ENCODE measurements around the gene TGM2.

The TGM2 gene

GRCh38 chr20:38197619-38198018, 32.5 kb upstream of the TGM2 start:
- TF ChIP-seq, protein P1, sequence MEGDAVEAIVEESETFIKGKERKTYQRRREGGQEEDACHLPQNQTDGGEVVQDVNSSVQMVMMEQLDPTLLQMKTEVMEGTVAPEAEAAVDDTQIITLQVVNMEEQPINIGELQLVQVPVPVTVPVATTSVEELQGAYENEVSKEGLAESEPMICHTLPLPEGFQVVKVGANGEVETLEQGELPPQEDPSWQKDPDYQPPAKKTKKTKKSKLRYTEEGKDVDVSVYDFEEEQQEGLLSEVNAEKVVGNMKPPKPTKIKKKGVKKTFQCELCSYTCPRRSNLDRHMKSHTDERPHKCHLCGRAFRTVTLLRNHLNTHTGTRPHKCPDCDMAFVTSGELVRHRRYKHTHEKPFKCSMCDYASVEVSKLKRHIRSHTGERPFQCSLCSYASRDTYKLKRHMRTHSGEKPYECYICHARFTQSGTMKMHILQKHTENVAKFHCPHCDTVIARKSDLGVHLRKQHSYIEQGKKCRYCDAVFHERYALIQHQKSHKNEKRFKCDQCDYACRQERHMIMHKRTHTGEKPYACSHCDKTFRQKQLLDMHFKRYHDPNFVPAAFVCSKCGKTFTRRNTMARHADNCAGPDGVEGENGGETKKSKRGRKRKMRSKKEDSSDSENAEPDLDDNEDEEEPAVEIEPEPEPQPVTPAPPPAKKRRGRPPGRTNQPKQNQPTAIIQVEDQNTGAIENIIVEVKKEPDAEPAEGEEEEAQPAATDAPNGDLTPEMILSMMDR (IDR thresholded peaks at IDR 0.05): no peak

GRCh38 chr20:38197217-38197616, 32.1 kb upstream of the TGM2 start:
- TF ChIP-seq, protein P1 (IDR thresholded peaks at IDR 0.05): no peak

DNA sequence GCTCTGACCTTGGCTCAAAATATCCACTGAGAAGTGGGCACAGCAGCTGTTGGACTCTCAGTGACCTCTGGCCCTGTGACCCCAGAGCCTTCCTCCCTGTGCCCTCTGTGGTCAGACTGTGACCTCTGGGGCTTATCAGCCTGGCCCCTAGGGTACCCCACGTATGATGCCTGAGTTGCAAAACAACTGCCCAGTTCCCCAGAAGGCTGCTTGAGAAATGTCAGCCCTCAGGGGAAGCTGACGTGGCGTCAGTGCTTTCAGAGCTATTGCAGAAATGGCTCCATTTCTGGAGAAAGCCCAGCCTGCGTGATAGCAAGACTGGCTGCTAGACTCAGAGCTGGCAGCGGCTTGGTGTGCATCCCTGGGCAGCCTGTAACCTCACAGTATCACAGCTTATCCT, 31.5 kb upstream of the TGM2 start:
- TF ChIP-seq, protein P1 (IDR thresholded peaks at IDR 0.05): no peak

DNA sequence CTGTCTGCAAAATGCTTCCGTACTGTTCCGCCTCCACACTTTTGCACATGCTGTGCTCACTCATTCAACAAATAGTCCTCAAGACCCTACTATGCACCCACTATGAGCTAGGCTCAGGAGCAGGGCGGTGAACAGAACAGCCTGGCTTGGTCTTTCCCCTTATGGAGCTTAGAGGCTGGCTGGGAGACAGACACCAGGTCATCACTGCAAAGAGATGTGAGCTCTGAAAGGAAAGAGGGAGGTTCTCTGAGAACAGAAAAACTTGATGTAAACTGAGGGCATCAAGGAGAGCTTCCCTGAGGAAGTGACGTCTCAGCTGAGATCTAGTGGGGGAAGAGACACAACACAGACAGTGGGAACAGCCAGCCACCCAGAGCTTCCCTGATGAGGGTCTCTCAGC, 31.0 kb upstream of the TGM2 start:
- TF ChIP-seq, protein P1 (IDR thresholded peaks at IDR 0.05): no peak

DNA sequence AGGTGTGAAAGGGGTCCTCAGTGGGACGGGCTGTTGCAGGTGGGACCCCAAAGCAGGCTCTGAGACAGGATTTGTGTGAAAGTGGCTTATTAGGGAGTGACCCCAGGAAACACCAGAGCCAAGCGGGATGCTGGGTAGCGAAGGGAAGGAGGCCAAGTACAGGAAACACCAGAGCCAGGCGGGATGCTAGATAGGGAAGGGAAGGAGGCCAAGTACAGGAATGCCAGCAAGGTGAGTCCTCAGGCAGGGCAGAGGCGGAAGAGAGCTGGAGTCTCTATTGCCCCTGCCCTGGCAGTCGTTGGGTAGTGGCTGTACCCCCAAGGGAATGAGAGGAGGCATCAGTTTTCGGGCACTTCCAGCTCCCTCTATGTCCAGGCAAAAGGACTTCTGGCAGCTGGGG, 30.5 kb upstream of the TGM2 start:
- TF ChIP-seq, protein P1 (IDR thresholded peaks at IDR 0.05): no peak

DNA sequence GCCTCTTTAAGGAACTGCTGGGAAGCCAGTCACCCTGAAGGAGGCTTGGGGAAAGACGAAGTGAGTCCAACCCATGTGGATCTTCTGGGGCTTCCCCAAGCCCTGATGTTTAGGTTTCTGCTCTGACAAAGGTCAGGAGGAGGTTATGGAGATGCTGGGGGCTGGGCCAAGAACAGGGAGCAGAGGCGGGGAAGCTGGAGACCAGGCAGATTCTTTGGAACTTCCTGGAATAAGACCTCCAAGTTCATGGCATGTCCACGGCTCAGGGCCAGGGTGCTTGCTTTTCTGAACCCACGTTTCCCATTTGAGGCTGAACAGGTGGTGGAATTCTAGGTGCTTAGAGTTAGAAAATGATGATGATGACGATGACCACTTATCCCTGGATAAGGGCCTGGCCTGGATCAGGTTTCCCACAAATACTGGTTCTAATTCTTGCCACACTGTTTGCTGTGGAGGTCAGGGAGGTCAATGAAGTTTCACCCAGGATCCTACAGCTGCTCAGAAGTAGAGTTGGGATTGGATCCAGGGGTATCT, 30.0 kb upstream of the TGM2 start:
- TF ChIP-seq, protein P1 (IDR thresholded peaks at IDR 0.05): no peak

DNA sequence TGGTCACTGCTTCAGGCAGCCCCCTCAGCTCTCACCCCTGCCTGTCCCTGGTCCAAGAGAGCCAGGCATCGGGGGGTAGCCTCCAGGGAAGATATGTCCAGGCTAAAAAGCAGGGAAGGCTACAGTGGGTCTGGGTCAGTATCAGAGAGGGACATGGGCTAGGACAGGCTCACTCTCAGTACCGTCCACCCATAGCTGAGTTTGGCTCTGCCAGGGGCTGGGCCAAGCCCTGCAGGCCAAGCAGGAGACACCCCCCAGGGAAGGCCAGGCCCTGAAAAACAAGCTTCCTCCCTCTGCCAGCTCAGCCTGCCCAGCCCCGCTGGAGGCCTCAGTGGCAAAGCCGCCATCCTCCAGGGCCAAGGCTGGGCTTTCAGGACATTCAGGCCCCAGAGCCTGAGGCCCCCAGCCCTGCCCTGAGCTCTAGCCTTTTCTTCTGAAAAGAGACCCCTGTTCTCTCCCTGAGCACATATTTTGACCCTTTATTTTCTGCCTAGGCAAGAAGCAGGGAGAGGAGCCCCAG, 28.6 kb upstream of the TGM2 start:
- TF ChIP-seq, protein P1 (IDR thresholded peaks at IDR 0.05): no peak
